Panc1 (cell line): ENCODE data around the gene MVP.
"Not testable (repeated sequence)": the region's sequence is repeated elsewhere in the genome, so short reads cannot be mapped to it uniquely, and the experiment has no call there.

Source experiments
- CTCF ChIP-seq: fragments of 450-650 bp; IDR thresholded peaks from 2 replicates; pipeline ENCODE4 v1.5.1; 2017; ENCODE audit warnings: mild to moderate bottlenecking
- POLR2AphosphoS5 ChIP-seq: IDR thresholded peaks from 2 replicates; pipeline ENCODE4 v1.6.1; 2012; ENCODE audit warnings: mild to moderate bottlenecking, low read depth, low read length, moderate library complexity
- REST ChIP-seq, 2 experiments: IDR thresholded peaks; 2 replicates each; pipeline ENCODE4 v1.6.1; 2011 to 2012; ENCODE audit warnings: low read depth in 2 of 2, control low read depth in 1 of 2, low read length in 1 of 2, mild to moderate bottlenecking in 1 of 2, moderate library complexity in 1 of 2; ENCODE audit not compliant: insufficient read depth in 1 of 2

- not testable (repeated sequence) for TF ChIP-seq CTCF; REST (IDR thresholded peaks at IDR 0.05; ENCODE audit: insufficient read depth in 1 of 2, low read depth in 2 of 2, low read length in 1 of 2); POLR2AphosphoS5
Measured at GRCh38 chr16:29772330-29772729, 47.9 kb upstream of the MVP start.
